Activated B cell treated with CpG ODN at 0.5 μM for 24 hours (primary cell): ENCODE results near the gene GPI. TPM values are rescaled to one million over a fixed set of nuclear protein-coding genes. Genes with fewer than 3 reads are reported as not detected.
A peak's percentile ranks its signal among the peaks of the same experiment; 100 is the strongest.

Experiments
- ATAC-seq: fragments of 200-7000 bp; cut with Tn5 transposase; one replicate; pipeline ENCODE4 v1.10.0; 2021; ENCODE audit warnings: low read depth, mild to moderate bottlenecking, moderate library complexity
- CTCF ChIA-PET: fragments of 350-600 bp; sonication (Branson Sonifier 250); formaldehyde crosslinking; loops from one replicate; lab custom pipeline; 2021; ENCODE audit warnings: antibody characterized with exemption; lab: Charles Lee
- POLR2A ChIA-PET: fragments of 350-600 bp; sonication (Branson Sonifier 250); formaldehyde crosslinking; loops from one replicate; lab custom pipeline; 2021; ENCODE audit warnings: antibody characterized with exemption; lab: Charles Lee
- DNase-seq: peaks from one replicate; pipeline ENCODE4 v3.0.0; 2022
- H3K27ac Mint-ChIP-seq: one replicate; pipeline ENCODE4 v1.8.0; 2020; ENCODE audit warnings: mixed read lengths
- H3K27me3 Mint-ChIP-seq: one replicate; pipeline ENCODE4 v1.8.0; 2021; ENCODE audit warnings: mixed read lengths
- H3K36me3 Mint-ChIP-seq: one replicate; pipeline ENCODE4 v1.8.0; 2021; ENCODE audit warnings: low read depth, mixed read lengths
- H3K4me1 Mint-ChIP-seq: one replicate; pipeline ENCODE4 v1.8.0; 2021; ENCODE audit warnings: mixed read lengths
- H3K4me3 Mint-ChIP-seq: one replicate; pipeline ENCODE4 v1.8.0; 2020; ENCODE audit warnings: mild to moderate bottlenecking, mixed read lengths
- H3K9me3 Mint-ChIP-seq: one replicate; pipeline ENCODE4 v1.8.0; 2020; ENCODE audit warnings: mixed read lengths
- intact Hi-C: fragments of 100-400 bp; cut with micrococcal nuclease; formaldehyde crosslinking; loops from one replicate; pipeline ENCODE4 v1.15.1; 2024
- total RNA-seq: library from RNA; stranded (reverse); gene quantifications from 2 replicates; pipeline ENCODE4 v1.2.3, GENCODE V29; 2022
- TF ChIP-seq, protein P1 (sequence below): fragments of 200-600 bp; IDR thresholded peaks from one replicate; pipeline ENCODE4 v1.8.0; 2022; ENCODE audit warnings: antibody characterized with exemption, mild to moderate bottlenecking

GPI gene
- total RNA-seq, 1 donor from 2014 or later: 144 TPM

DNA sequence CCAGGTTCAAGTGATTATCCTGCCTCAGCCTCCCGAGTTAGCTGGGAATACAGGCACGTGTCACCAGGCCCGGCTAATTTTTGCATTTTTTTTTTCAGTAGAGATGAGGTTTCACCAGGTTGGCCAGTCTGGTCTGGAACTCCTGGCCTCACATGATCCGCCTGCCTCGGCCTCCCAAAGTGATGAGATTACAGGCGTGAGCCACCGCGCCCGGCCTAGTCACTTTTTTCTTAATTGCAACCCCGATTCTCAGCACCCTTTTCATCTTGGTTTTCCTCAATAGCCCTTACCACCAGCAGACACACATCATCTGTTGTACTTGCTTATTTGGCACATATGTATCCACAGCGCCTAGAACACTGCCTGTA, 550 bp upstream of the GPI start:
- TF ChIP-seq, protein P1, sequence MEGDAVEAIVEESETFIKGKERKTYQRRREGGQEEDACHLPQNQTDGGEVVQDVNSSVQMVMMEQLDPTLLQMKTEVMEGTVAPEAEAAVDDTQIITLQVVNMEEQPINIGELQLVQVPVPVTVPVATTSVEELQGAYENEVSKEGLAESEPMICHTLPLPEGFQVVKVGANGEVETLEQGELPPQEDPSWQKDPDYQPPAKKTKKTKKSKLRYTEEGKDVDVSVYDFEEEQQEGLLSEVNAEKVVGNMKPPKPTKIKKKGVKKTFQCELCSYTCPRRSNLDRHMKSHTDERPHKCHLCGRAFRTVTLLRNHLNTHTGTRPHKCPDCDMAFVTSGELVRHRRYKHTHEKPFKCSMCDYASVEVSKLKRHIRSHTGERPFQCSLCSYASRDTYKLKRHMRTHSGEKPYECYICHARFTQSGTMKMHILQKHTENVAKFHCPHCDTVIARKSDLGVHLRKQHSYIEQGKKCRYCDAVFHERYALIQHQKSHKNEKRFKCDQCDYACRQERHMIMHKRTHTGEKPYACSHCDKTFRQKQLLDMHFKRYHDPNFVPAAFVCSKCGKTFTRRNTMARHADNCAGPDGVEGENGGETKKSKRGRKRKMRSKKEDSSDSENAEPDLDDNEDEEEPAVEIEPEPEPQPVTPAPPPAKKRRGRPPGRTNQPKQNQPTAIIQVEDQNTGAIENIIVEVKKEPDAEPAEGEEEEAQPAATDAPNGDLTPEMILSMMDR: no peak
- peaks cover 30% of the 10 kb centered on the region for H3K4me1 Mint-ChIP-seq
- no peaks in the 10 kb centered on the region for H3K9me3 Mint-ChIP-seq
- POLR2A ChIA-PET: interaction anchor here (0.7 to 2.2 kb wide), 4 partner anchors 9 to 193 kb away, joined by 3 to 9 read pairs (median 3); partner anchors contain the start of genes LSM14A and UBA2
- peaks cover 25% of the 10 kb centered on the region for H3K36me3 Mint-ChIP-seq
- CTCF ChIA-PET: no interaction called here
- peak overlapping the region; percentile 73 for H3K27ac Mint-ChIP-seq
- ATAC-seq (no peak), DNase-seq (no peak)
- intact Hi-C loops: loop anchor here (10.0 kb wide), 1 partner anchor 990 kb away; the partner anchor contains the start of gene CEBPG
- peak overlapping the region; percentile 95 for H3K4me3 Mint-ChIP-seq
- no peaks in the 10 kb centered on the region for H3K27me3 Mint-ChIP-seq

- POLR2A ChIA-PET: interaction anchor here (0.6 to 2.2 kb wide), 6 partner anchors 10 to 194 kb away, joined by 3 to 9 read pairs (median 4); partner anchors contain the start of genes LSM14A, PDCD2L and UBA2
- H3K4me3 Mint-ChIP-seq: peak overlapping the region; percentile 95
- peak overlapping the region; percentile 70 for H3K27ac Mint-ChIP-seq
- CTCF ChIA-PET: no interaction called here
- H3K27me3 Mint-ChIP-seq: no peaks in the 10 kb centered on the region
- no peaks in the 10 kb centered on the region for H3K9me3 Mint-ChIP-seq
- TF ChIP-seq, protein P1: no peak
- H3K36me3 Mint-ChIP-seq: peaks cover 36% of the 10 kb centered on the region
- no peak for DNase-seq
- intact Hi-C loops: loop anchor here (10.0 kb wide), 1 partner anchor 991 kb away; the partner anchor contains the start of gene CEBPG
- no peak for ATAC-seq
- peaks cover 23% of the 10 kb centered on the region for H3K4me1 Mint-ChIP-seq
Observed at GRCh38 chr19:34365463-34366401, 736 bp downstream of the GPI start.

- intact Hi-C loops: loop anchor here (10.0 kb wide), 1 partner anchor 992 kb away; the partner anchor contains the start of gene CEBPG
- Mint-ChIP-seq H3K27me3 (no peaks in the 10 kb centered on the region), H3K9me3 (no peaks in the 10 kb centered on the region), H3K27ac (no peak overlapping the region), H3K4me3 (peak overlapping the region; percentile 59), H3K4me1 (peaks cover 23% of the 10 kb centered on the region), H3K36me3 (peaks cover 43% of the 10 kb centered on the region)
- DNase-seq: no peak
- TF ChIP-seq, protein P1: no peak
- no peak for ATAC-seq
- CTCF ChIA-PET: no interaction called here
- POLR2A ChIA-PET: interaction anchor here (1.1 kb wide), 1 partner anchor 18 kb away, joined by 6 read pairs; no protein-coding TSS in a partner anchor
Observed at GRCh38 chr19:34366738-34367623, 2.0 kb downstream of the GPI start.

DNA sequence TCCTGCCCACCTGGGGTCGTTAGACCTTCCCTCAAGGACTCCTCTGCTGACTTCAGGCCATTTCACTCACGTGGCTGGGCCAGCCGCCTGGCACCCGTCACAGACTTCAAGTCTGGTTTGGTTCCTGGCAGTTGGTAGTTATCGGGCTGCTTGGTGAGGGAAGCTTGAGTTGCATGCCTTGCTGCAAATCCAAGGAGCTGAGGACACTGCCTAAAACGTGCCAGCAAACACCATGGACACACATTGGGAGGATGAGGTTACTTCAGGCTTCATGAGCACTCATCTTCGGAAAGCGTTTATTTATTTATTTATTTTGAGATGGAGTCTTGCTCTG, 2.6 kb downstream of the GPI start:
- DNase-seq (no peak), ATAC-seq (no peak)
- POLR2A ChIA-PET: no interaction called here
- CTCF ChIA-PET: no interaction called here
- H3K27ac Mint-ChIP-seq: no peak overlapping the region
- H3K27me3 Mint-ChIP-seq: no peaks in the 10 kb centered on the region
- TF ChIP-seq, protein P1: no peak
- peaks cover 23% of the 10 kb centered on the region for H3K4me1 Mint-ChIP-seq
- H3K4me3 Mint-ChIP-seq: no peak overlapping the region
- H3K36me3 Mint-ChIP-seq: peaks cover 43% of the 10 kb centered on the region
- intact Hi-C loops: loop anchor here (10.0 kb wide), 1 partner anchor 993 kb away; the partner anchor contains the start of gene CEBPG
- no peaks in the 10 kb centered on the region for H3K9me3 Mint-ChIP-seq
